HepG2 (cell line): ENCODE results near the gene ZNF839. TPM values are rescaled to one million over a fixed set of nuclear protein-coding genes. Genes with fewer than 3 reads are reported as not detected.
A peak's percentile ranks its signal among the peaks of the same experiment; 100 is the strongest.

ENCODE experiments used
- FOXO1 ChIP-seq: sonication (generic); formaldehyde crosslinking; IDR thresholded peaks from 2 replicates; pipeline ENCODE4 v1.4.0; 2020; ENCODE audit warnings: missing genetic modification reagents
- FOXP1 ChIP-seq, 2 experiments: fragments of 450-650 bp in 1 of 2; IDR thresholded peaks; 2 replicates each; pipeline ENCODE4 v1.6.1; 2017 to 2018; ENCODE audit warnings: antibody characterized with exemption in 1 of 2
- HNRNPH1 ChIP-seq: fragments of 200-400 bp; formaldehyde crosslinking; optimal IDR thresholded peaks from 2 replicates; pipeline ENCODE3; 2017; ENCODE audit warnings: mild to moderate bottlenecking, low read depth, low read length
- MAF1 ChIP-seq: sonication (generic); formaldehyde crosslinking; IDR thresholded peaks from 2 replicates; pipeline ENCODE4 v1.5.0; 2020; ENCODE audit warnings: missing genetic modification reagents, borderline replicate concordance
- MAFG ChIP-seq: sonication (generic); formaldehyde crosslinking; IDR thresholded peaks from 2 replicates; pipeline ENCODE4 v1.5.1; 2020; ENCODE audit warnings: mild to moderate bottlenecking, missing genetic modification reagents
- MTERF4 ChIP-seq: sonication (generic); formaldehyde crosslinking; IDR thresholded peaks from 2 replicates; pipeline ENCODE4 v1.8.0; 2023; ENCODE audit warnings: mild to moderate bottlenecking, missing genetic modification reagents
- MTF1 ChIP-seq: sonication (generic); formaldehyde crosslinking; IDR thresholded peaks from 2 replicates; pipeline ENCODE4 v1.5.0; 2020; ENCODE audit warnings: missing genetic modification reagents
- RAD21 ChIP-seq: fragments of 450-650 bp; formaldehyde crosslinking; IDR thresholded peaks from 2 replicates; pipeline ENCODE4 v1.5.0; 2020; ENCODE audit warnings: mild to moderate bottlenecking
- SATB2 ChIP-seq: sonication (generic); formaldehyde crosslinking; IDR thresholded peaks from 2 replicates; pipeline ENCODE4 v1.5.0; 2020; ENCODE audit warnings: missing genetic modification reagents
- SNAPC2 ChIP-seq: sonication (generic); formaldehyde crosslinking; IDR thresholded peaks from 2 replicates; pipeline ENCODE4 v1.8.1; 2022; ENCODE audit warnings: mild to moderate bottlenecking, missing genetic modification reagents
- SYNCRIP ChIP-seq: fragments of 200-400 bp; formaldehyde crosslinking; IDR thresholded peaks from 2 replicates; pipeline ENCODE4 v1.6.1; 2018; ENCODE audit warnings: mild to moderate bottlenecking, low read depth, low read length; ENCODE audit not compliant: insufficient read depth
- ZBTB21 ChIP-seq: sonication (generic); formaldehyde crosslinking; IDR thresholded peaks from 2 replicates; pipeline ENCODE4 v1.4.0; 2020; ENCODE audit warnings: missing genetic modification reagents
- ZFP82 ChIP-seq: sonication (generic); formaldehyde crosslinking; IDR thresholded peaks from 2 replicates; pipeline ENCODE4 v1.5.1; 2020; ENCODE audit warnings: mild to moderate bottlenecking, missing genetic modification reagents, borderline replicate concordance
- ZNF224 ChIP-seq: sonication (generic); formaldehyde crosslinking; IDR thresholded peaks from 2 replicates; pipeline ENCODE4 v1.5.0; 2020; ENCODE audit warnings: mild to moderate bottlenecking, missing genetic modification reagents
- ZNF256 ChIP-seq: sonication (generic); formaldehyde crosslinking; conservative IDR thresholded peaks from 2 replicates; pipeline ENCODE4 v1.4.0; 2020; ENCODE audit warnings: missing genetic modification reagents
- ZNF329 ChIP-seq: sonication (generic); formaldehyde crosslinking; IDR thresholded peaks from 2 replicates; pipeline ENCODE4 v1.9.0; 2021; ENCODE audit warnings: low read depth, mild to moderate bottlenecking, missing genetic modification reagents
- ZNF34 ChIP-seq: sonication (generic); formaldehyde crosslinking; IDR thresholded peaks from 2 replicates; pipeline ENCODE4 v1.4.0; 2020; ENCODE audit warnings: mild to moderate bottlenecking, missing genetic modification reagents, borderline replicate concordance
- ZNF350 ChIP-seq: sonication (generic); formaldehyde crosslinking; IDR thresholded peaks from 2 replicates; pipeline ENCODE4 v1.4.0; 2020; ENCODE audit warnings: mild to moderate bottlenecking, low read depth, missing genetic modification reagents, borderline replicate concordance
- ZNF484 ChIP-seq: sonication (generic); formaldehyde crosslinking; IDR thresholded peaks from 2 replicates; pipeline ENCODE4 v1.5.1; 2020; ENCODE audit warnings: mild to moderate bottlenecking, low read depth, missing genetic modification reagents, borderline replicate concordance
- ZNF709 ChIP-seq: sonication (generic); formaldehyde crosslinking; IDR thresholded peaks from 2 replicates; pipeline ENCODE4 v1.5.0; 2020; ENCODE audit warnings: mild to moderate bottlenecking, missing genetic modification reagents
- polyA plus RNA-seq, 8 experiments: library from polyadenylated mRNA; depleted of rRNA in 3 of 8; stranded (reverse) in 7 of 8; unstranded in 1 of 8; fragments of >200 nt; fragmentation: Illumina TruSeq in 4 of 8; extraction: Trizol in 4 of 8; gene quantifications; 2 replicates each; pipeline versions ENCODE4 v1.2.1 to v1.2.3, GENCODE V29; 2011 to 2016; ENCODE audit warnings: low read depth in 4 of 8, missing spikeins in 1 of 8, mixed read lengths in 1 of 8; ENCODE audit not compliant: insufficient read depth in 1 of 8
- total RNA-seq, 5 experiments: library from RNA; depleted of rRNA; stranded (reverse); fragments of >200 nt; fragmentation: Illumina TruSeq; extraction: Trizol; gene quantifications; 2 replicates each; pipeline ENCODE4 v1.2.3, GENCODE V29; 2016; ENCODE audit warnings: low read depth in 1 of 5
- TF ChIP-seq, protein P1 (sequence below): IDR thresholded peaks from 2 replicates; pipeline ENCODE4 v1.6.1; 2016; ENCODE audit warnings: missing compliant biosample characterization, missing genetic modification reagents, borderline replicate concordance
- TF ChIP-seq, protein P2 (sequence below): sonication (generic); formaldehyde crosslinking; conservative IDR thresholded peaks from 2 replicates; pipeline ENCODE4 v1.4.0; 2020; ENCODE audit warnings: missing genetic modification reagents
- TF ChIP-seq, protein P3 (sequence below): IDR thresholded peaks from 2 replicates; pipeline ENCODE4 v1.6.1; 2018; ENCODE audit warnings: missing genetic modification reagents

ZNF839 gene
- total and polyA plus RNA-seq, 2 of the 13 experiments (the other 11 are each of a cell fraction or from before 2014, with no cell fraction given): 11.1 to 12.8 TPM

- TF ChIP-seq, protein P1, sequence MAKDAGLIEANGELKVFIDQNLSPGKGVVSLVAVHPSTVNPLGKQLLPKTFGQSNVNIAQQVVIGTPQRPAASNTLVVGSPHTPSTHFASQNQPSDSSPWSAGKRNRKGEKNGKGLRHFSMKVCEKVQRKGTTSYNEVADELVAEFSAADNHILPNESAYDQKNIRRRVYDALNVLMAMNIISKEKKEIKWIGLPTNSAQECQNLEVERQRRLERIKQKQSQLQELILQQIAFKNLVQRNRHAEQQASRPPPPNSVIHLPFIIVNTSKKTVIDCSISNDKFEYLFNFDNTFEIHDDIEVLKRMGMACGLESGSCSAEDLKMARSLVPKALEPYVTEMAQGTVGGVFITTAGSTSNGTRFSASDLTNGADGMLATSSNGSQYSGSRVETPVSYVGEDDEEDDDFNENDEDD (CRISPR knock-in tag): peak; percentile 11; the same call in 1 of the 2 replicates
- TF ChIP-seq MTF1: no peak
- no peak for TF ChIP-seq SNAPC2 (CRISPR knock-in tag)
- no peak for TF ChIP-seq ZNF484
- TF ChIP-seq MAFG (CRISPR knock-in tag): no peak
- TF ChIP-seq ZNF709 (CRISPR knock-in tag): no peak
- TF ChIP-seq MTERF4: peak; percentile 84
- TF ChIP-seq MAF1 (CRISPR knock-in tag): peak; percentile 99
- TF ChIP-seq ZNF34 (CRISPR knock-in tag): no peak
- TF ChIP-seq ZFP82 (CRISPR knock-in tag): no peak
- TF ChIP-seq ZBTB21 (CRISPR knock-in tag): 0 out of 2 replicates have a peak, but pooled peaks have one; percentile 8
- peak; percentile 85; the same call in 1 of the 2 replicates for TF ChIP-seq ZNF350
- no peak for TF ChIP-seq SYNCRIP
- TF ChIP-seq ZNF329 (CRISPR knock-in tag): no peak
- no peak; the same call in 1 of the 2 replicates for TF ChIP-seq FOXO1 (CRISPR knock-in tag)
- TF ChIP-seq, protein P2, sequence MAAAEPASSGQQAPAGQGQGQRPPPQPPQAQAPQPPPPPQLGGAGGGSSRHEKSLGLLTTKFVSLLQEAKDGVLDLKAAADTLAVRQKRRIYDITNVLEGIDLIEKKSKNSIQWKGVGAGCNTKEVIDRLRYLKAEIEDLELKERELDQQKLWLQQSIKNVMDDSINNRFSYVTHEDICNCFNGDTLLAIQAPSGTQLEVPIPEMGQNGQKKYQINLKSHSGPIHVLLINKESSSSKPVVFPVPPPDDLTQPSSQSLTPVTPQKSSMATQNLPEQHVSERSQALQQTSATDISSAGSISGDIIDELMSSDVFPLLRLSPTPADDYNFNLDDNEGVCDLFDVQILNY (CRISPR knock-in tag): no peak
- no peak; the same call in 1 of the 2 replicates for TF ChIP-seq SATB2
- TF ChIP-seq, protein P3, sequence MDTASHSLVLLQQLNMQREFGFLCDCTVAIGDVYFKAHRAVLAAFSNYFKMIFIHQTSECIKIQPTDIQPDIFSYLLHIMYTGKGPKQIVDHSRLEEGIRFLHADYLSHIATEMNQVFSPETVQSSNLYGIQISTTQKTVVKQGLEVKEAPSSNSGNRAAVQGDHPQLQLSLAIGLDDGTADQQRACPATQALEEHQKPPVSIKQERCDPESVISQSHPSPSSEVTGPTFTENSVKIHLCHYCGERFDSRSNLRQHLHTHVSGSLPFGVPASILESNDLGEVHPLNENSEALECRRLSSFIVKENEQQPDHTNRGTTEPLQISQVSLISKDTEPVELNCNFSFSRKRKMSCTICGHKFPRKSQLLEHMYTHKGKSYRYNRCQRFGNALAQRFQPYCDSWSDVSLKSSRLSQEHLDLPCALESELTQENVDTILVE (CRISPR knock-in tag): peak; percentile 68; the same call in 1 of the 2 replicates
- TF ChIP-seq HNRNPH1: no peak
- TF ChIP-seq RAD21 (CRISPR knock-in tag): 0 out of 2 replicates have a peak, but pooled peaks have one; percentile 26
- no peak; the same call in 1 of the 2 replicates for TF ChIP-seq ZNF224 (CRISPR knock-in tag)
- no peak for TF ChIP-seq FOXP1 (IDR thresholded peaks at IDR 0.05)
- no peak for TF ChIP-seq FOXP1 (CRISPR knock-in tag; IDR thresholded peaks at IDR 0.05)
- TF ChIP-seq ZNF256 (CRISPR knock-in tag): 0 out of 2 replicates have a peak, but pooled peaks have one; percentile 39
Measured at GRCh38 chr14:102316743-102317563, 2.6 kb upstream of the ZNF839 start (continued).
